GM12865 (cell line): ENCODE data around the gene TRIB2.

ENCODE experiments used
- DNase-seq: peaks from one replicate; pipeline ENCODE4 v3.0.0; 2010; ENCODE audit warnings: low read depth
- H3K4me3 ChIP-seq: 2 replicates; pipeline ENCODE4 v1.5.1; 2011; ENCODE audit warnings: mild to moderate bottlenecking, low read depth, low read length, control low read depth
- TF ChIP-seq, protein P1 (sequence below): IDR thresholded peaks from 2 replicates; pipeline ENCODE4 v1.5.1; 2011; ENCODE audit warnings: low read length, control low read depth, low read depth, inconsistent platforms; ENCODE audit not compliant: insufficient read depth; ENCODE audit errors: missing control alignments

The TRIB2 gene

GRCh38 chr2:12787891-12788801 lies 71.4 kb downstream of the TRIB2 start:
- TF ChIP-seq, protein P1, sequence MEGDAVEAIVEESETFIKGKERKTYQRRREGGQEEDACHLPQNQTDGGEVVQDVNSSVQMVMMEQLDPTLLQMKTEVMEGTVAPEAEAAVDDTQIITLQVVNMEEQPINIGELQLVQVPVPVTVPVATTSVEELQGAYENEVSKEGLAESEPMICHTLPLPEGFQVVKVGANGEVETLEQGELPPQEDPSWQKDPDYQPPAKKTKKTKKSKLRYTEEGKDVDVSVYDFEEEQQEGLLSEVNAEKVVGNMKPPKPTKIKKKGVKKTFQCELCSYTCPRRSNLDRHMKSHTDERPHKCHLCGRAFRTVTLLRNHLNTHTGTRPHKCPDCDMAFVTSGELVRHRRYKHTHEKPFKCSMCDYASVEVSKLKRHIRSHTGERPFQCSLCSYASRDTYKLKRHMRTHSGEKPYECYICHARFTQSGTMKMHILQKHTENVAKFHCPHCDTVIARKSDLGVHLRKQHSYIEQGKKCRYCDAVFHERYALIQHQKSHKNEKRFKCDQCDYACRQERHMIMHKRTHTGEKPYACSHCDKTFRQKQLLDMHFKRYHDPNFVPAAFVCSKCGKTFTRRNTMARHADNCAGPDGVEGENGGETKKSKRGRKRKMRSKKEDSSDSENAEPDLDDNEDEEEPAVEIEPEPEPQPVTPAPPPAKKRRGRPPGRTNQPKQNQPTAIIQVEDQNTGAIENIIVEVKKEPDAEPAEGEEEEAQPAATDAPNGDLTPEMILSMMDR, result no peak
- DNase-seq, result no peak
- no peak overlapping the region for H3K4me3 ChIP-seq

GRCh38 chr2:12791906-12792305 lies 75.2 kb downstream of the TRIB2 start:
- TF ChIP-seq, protein P1, result no peak
- DNase-seq, result no peak
- H3K4me3 ChIP-seq, result no peak overlapping the region
